ENCODE measurements around the gene PPP1R12B.
"Not testable (repeated sequence)": the region's sequence is repeated elsewhere in the genome, so short reads cannot be mapped to it uniquely, and the experiment has no call there.

The PPP1R12B gene

DNA sequence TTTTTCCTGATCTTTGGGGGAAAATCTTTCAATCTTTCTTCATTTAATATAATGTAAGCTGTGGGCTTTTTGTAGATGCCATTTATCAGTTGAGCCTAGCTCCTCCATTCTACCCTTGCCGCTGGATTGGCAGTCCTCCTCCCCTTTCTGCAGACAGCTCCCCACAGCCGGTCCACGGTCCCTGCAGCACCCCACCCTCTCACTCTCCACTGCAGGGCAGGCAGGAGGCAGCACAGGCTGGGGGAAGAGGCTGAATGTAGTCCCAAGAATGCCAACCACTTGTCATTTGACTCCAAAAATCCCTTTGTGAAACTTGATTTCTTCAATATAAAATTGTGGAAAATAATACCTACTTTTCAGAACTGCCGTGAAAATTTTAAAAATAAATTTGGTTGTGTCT is 265.1 kb downstream of the PPP1R12B start:
- DNase-seq (ENCODE audit: low spot score), result no peak

DNA sequence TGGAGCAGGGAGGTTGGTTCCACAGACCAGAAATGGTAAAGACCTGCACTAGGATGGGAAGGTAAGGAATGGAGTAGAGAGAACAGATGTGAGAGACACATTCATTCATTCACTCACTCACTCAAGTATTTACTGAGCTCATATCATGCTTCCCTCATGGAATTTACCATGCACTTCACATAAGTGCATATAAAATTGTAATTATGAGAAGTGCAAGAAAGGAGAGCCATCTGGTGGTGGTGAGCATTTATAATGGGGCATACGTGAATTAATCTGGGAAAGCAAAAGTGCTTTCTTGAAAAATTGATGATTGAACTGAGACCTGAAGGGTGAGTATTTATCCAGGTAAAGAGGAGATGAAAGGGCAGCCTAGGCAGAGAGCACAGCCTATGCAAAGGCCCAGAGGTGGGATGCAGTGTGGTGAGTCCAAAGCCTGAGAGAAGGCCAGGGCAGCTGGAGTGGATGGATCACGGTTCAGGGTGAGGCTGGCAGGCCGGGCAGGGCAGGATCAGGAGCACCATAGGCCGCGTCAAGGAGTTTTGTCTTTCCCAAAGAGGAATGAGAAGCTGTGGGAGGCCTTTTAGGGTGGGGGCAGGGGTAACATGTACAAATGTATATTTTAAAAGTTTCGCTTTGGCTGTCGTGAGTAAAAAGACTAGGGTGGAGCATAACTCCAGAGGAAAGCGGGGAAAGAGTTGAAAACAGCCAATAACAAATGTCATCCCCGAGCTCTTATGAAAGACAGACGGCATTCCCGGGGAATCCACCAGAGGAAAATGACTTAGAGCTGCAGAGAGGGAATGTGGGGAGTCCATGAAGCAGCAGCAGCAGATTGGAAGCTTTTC is 266.1 kb downstream of the PPP1R12B start:
- not testable (repeated sequence) for DNase-seq (ENCODE audit: low spot score)

DNA sequence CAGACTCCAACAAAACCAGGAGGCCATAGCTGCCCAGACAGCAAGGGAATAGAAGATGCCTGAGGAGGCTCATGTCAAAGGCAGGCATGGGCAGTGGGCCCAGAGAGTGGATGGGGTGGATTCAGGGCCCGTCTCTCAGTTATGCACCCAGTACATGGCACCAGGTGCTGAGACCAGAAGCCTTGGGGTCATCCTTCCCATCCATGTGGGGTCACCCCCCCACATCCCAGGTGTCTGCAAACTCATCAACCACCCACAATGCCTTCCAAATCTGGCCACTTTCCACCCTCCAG is 266.7 kb downstream of the PPP1R12B start:
- not testable (repeated sequence) for DNase-seq (ENCODE audit: low spot score)

DNA sequence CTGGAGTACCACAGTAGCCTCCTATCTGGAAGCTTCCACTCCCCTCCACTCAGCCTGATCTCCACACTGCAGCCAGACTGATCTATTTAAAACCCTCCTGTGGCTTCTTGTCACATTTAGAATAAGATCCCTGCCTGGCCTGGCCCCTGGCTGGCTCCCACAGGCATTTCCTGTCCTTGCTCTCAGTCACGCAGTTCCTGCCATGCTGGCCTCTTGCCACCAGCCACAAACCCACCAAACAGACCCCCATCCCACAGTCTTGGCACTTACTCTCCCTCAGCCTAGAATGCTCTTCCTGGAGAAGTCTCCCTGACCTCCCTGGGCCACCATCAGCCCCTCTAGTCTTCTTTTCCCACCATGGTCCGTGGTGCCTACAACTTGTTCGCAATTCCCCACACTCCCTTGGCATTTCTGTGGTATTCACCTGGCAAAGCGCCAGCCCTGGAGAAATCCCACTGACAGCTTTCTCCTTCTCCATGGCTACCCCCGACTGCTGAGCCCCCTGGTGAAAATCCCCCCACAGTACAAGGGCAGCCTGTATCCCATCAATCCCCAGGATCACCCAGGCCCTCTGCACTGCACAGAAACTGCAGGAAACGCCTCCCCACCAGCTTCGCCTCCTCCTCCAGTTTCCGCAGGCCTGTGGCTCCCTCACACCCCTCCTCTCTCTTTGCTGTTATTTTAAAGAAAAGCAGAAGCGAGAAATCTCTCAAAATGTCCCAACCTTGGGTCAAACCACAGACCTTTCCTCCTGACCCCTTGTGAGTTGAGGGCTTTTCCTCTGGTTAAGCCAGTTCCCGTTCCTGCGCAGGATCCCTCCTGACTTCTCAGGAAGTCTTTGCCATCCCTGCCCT is 267.2 kb downstream of the PPP1R12B start:
- no peak for DNase-seq (ENCODE audit: low spot score)

DNA sequence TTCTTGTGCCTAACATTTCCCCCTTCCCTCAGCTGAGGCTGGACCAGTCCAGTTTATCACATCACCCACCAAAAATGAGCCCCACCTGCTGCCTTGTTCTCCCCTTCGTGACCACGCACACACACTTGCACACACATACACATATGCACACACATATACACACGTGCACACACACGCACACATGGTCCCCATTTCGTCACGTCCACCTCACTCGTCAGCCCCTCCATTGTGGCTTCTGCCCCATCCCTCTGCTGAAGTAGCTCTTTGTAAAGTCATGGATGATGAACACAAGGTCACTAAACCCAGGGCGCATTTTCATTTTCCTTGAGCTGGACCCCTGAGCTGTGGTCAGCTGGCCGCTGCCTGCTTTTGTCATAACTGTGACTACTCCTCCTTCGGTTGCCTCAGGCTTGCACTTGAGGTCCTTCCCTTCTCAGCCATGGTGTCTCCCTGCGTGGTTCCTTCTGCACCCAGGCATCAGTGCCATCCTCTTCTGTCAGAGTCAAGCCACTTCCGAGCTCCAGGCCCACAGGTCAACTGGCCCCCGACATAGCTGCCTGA is 267.9 kb downstream of the PPP1R12B start:
- DNase-seq (ENCODE audit: low spot score), result no peak

DNA sequence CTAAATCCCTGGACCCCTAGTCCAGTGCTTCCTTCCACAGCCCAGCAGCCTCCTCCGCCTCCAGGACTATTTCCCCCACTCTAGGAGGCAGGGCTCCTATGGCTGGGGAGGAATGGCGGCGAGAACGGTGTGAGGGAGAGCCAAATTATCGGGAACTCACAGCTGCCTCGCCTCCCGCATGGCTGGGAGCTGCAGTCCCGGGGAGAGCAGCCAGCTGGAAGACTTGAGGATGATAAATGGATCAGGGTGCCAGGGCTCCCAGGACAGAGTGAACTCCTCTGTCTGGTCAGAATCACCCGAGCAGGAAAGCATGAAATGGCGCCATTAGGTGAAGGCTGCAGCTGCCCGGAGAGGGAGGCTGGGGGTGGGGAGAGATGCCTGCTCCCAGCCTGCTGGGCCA is 270.5 kb downstream of the PPP1R12B start:
- DNase-seq (ENCODE audit: low spot score), result not testable (repeated sequence)

DNA sequence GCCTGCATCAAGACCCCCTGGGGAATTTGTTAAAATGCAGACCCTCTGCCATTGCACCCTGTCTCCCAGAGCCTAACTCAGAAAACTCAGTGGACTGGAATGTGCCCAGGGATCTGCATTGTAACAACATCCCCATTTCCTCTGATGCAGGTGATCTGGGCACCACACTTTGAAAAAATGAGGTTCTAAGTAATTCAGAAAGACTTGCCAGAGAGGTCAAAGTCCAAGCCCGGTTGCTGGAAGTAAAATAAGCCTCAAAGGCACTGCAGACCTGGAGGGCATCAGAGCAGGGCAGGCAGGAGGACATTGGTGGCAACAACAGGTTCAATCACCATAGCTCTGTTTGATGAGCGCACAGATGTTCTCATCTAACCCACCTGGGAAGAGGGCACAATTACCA is 271.0 kb downstream of the PPP1R12B start:
- no peak for DNase-seq (ENCODE audit: low spot score)

DNA sequence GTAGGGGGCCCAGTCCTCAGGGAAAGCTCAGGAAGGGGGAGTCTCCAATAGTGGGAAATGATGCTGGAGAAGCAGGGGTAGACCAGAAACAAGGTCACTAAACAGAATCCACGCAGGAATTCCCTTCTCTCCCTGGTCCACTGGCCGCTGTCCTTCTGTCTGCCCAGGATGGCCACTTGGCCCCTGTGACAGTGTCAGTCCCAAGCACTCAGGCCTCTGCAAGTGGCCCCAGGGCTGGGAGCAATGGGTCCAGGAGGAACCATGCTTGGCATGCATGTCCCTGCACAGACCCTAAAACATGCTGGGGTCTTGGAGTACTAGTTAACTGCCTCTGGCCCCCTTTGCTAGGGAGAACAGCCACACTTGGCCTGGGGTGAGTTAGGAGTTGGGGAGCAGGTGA is 271.5 kb downstream of the PPP1R12B start:
- DNase-seq (ENCODE audit: low spot score), result not testable (repeated sequence)

DNA sequence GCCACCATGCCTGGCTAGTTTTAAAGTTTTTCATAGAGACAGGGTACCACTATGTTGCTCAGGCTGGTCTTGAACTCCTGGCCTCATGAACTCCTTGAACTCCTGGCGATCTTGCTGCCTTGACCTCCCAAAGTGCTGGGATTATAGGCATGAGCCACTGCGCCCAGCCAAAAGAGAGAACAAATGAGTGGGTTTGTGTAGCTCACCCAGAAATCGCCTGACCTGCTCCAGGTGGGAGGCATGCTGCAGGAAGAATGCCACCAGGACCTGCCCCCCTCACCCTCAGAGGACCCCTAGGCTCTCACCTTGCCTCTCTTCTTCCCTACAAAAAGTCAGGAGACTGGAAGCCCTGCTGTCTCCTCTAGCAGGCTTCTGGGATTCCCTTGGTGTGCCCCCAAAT is 272.9 kb downstream of the PPP1R12B start:
- DNase-seq (ENCODE audit: low spot score), result no peak

DNA sequence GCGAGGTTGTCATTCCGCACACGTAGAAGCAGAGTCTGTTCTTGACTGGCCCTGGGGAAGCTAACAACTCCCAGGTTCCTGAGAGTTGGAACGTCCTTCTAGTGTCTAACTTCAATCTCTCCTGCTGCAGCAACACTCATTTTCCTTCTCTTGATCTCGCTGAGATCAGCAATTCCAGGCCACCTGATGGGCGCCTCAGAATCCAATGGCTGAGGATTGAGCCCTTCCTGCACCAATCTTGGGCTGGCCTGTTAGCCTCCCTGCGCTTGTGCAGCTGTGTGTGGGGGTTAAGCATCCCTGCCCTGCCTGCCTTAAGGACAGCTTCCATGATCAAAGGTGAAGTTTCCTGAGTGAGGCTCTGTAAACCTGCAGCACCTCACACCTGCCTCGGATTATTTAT is 273.9 kb downstream of the PPP1R12B start:
- DNase-seq (ENCODE audit: low spot score), result no peak

DNA sequence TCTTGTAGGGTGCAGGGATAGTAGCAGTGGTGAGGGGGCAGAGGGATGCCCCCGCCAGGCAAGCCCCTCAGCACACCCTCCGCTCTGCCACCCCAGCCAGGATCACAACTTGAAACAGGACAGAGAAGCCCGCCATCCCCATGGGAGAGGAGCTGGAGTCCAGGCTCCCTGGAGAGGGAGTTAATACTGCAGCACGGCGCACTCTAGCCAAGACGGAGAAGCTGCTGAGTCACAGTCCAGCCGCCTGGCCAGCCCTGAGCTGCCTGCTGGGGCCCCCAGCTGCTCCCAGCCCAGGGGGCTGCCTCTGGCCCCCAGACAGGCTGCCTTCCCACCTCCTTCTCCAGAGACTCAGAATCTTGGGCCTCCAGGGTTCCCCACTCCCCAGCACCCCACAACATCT is 274.6 kb downstream of the PPP1R12B start:
- no peak for DNase-seq (ENCODE audit: low spot score)

DNA sequence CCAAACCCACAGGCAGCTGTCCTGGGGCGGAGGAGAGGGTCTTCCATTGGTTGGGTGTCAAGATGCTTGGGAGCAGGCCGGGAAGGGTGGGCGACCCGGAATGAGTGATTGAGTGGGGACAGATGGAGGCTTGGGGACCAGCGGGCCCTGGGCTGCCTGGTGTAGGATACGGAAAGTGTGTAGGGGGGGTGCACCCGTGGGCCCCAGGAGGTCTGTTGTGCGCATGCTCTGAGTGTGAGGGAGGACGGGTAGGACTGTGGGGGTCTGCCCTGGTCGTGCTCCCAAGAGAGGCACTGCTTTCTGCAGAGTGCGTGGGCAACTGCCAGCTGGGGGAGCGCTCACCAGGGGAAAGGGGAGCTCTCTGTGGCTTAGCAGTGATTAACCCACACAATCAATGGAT is 275.0 kb downstream of the PPP1R12B start:
- not testable (repeated sequence) for DNase-seq (ENCODE audit: low spot score)

DNA sequence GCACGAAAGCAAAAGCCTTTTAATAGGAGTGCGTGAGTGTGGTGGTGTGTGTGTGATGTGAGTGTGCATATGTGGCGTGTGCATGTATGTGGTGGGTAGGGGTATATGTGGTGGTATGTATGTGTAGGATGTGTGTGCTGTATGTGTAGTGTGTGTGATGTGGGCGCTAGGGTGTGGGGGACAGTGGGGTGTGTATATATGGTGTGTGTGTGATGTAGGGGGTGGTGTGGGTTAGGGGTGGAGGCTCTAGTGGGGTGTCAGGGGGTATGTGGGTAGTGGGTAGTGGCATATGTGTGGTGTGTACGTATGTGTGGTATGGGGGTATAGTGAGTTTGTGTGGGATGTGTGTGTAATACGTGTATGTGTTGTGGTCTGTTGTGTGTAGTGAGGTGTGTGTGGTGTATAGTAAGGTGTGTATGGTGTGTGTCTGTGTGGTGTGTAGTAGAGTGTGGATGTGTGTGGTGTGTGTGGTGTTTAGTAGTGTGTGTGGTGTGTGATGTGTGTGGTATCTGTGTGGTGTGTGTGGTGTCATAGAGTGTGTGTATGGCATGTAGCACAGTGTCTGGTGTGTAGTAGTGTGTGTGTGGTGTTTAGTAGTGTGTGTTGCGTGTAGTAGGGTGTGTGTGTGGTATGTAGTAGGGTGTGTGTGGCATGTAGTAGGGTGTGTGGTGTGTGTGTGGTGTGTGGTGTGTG is 275.7 kb downstream of the PPP1R12B start:
- no peak for DNase-seq (ENCODE audit: low spot score)

DNA sequence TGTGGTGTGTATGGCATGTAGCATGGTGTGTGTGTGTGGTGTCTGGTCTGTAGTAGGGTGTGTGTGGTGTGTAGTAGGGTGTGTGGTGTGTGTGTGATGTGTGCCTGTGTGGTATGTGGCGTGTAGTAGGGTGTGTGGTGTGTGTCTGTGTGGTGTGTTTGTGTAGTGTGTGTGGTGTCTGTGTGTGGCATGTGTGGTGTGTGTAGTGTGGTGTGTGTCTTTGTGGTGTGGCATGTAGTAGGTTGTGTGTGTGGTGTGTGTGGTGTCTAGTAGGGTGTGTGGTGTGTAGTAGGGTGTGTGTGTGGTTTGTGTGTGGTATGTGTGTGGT is 276.2 kb downstream of the PPP1R12B start:
- DNase-seq (ENCODE audit: low spot score), result no peak

DNA sequence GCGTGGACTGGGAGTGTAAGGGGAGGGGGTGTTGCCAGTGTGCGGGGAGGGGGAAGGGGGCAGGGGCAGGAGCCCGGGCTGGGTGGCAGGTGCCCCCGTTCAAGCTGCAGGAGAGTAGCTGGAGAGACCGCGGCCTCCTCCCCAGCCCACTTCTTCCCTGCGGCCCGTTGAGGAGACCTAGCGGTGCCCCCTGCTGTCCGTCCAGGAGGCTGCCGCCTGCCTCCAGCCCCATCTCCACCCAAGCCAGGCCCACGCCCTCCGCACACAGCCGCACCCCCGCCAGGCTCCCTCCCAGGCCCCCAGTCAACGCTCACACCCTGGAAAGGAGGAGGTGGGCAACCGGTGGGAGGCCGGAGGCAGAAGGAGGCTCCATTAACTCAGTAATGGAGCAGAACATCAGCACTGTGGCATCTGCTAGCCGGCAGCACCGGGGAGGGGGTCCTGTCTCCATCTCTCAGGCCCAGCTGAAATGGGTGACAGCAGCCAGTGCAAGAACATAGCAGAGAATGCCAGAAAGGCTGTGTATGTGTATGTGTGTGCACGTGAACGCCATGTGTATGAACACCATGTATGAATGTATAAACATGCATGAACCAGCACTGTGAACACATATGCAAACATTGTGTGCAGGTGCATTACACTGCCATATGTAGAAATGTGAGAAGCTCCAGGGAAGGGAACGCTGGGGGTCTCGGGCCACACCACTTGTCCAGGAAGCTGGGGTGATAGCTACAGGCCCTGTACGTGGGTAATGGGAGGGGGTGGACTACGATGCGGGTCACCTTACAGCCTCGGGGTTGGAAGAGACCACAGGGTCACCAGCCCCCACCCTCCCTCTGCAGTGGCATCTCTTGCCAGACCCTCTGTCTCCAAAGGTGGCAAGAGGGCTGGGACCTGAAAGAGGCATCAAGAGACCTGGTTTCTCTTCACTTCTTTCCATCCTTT is 277.2 kb downstream of the PPP1R12B start:
- peak; percentile 86 for DNase-seq (ENCODE audit: low spot score)

DNA sequence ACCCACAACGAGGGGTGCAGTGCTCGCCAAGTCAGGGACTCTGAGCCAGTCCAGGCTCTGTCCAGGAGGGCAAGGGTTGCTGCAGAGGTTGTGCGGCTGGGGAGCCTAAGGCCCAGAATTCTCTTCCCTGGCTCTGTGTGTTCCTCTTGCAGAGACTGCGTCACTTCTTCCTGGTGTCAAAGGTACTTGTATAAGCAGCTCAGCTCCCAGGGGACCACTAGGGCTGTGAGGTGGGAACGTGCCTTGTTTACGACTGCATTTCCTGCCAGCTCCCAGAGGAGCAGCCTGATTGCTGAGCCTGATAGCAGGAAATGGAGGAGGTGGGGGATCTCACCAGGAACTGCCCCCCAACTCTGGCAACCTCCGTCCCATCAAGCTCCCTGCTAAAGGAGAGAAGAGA is 278.5 kb downstream of the PPP1R12B start:
- not testable (repeated sequence) for DNase-seq (ENCODE audit: low spot score)

DNA sequence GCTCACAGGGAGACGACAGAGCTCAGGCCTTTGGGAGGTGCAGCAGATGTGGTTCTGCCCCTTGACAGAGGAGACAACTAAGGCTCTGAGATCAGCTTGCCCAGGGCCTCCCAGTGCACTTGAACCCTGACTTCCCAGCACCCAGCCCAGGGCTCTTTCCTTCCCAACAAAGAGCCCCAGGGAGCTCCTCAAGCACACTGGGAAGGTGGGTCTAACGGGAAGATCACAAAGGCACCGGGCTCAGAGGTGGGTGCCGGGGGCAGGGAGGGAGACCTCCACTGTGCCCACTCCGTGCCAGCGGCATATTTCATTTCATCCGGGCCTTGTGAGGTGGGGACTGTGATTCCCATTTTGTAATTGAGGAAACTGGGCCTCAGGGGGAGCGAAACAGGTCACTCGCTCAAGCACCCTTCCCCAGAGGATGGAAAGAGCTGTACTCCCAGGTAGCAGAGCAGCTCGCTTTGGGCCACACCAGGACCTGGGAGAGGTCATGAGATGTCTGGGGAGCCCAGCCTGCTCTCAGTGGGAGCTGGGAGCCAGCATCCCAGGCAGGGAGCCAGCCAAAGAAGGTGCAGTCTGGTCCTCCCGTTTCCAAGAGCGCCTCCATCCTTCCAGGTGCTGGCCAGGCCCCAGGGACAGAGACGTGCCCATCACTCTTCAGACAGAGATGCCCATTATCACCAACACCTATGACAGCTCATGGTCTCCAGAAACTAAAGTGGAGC is 279.5 kb downstream of the PPP1R12B start:
- DNase-seq (ENCODE audit: low spot score), result no peak

DNA sequence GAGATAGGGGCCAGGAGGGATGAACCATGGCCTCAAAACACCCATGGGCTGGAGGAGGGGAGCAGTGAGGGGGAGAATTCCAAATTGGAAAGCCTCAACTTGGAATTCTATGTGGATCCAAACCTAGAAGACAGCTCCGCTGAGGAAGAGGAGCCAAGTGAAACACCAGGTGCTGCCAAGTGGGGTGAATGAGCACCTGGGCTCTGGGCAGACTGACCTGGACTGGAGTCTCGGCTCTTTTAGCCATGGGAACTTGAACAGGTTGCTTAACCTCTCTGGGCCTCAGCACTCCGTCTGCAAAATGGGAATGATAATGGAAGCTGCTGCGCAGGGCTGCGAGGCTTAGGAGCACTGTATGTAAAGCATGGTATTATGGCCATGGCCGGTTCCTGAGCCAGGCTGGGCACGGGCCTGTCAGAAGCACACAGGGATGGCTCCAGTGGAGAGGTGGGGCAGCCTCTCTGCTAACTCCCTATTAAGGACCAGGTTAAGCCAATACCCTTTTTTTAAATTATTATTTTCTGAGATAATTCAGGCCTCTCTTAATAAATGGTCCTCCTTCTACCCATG is 280.2 kb downstream of the PPP1R12B start:
- no peak for DNase-seq (ENCODE audit: low spot score)

DNA sequence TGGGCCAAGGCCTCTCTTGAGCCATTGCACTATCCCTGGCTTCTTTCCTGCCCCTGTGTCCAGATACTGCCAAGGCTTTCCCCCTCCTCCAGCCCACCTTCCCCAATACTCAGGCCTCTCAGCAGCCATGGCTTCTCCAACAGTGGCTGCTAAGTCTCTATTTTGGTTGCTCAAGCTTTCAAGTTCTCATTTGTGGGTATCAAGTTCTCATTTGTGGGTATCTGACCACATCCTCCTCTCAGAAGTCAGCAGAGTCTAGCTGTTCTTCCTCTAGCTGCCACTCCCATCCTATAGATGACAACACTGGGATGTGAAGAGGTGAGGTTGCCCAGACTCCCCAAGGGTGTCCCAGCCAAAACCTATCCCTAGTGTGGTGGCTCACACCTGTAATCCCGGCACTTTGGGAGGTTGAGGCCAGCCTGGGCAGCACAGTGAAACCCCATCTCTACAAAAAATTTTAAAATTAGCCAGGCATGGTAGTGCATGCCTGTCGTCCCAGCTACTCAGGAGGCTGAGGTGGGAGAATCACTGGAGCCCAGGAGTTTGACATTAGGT is 280.8 kb downstream of the PPP1R12B start:
- DNase-seq (ENCODE audit: low spot score), result not testable (repeated sequence)

DNA sequence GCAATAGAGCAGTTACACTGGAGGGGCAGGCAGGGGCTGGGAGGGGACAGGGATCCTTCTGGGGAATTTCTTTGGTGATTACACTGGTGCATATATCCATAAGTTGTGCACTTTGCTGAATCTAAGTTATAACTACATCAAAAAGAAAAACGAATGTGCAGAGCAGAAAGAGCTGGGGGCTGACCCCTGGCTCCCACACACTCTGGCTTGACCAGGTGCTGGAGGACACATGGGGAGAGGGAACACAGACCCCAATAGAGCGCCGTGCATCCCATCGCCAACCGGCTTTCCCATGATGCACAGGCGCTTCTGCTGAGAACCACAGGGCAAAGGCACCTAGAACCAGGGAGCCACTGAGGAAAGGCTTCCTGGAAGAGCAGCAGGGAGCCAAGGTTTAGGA is 281.6 kb downstream of the PPP1R12B start:
- not testable (repeated sequence) for DNase-seq (ENCODE audit: low spot score)
